HepG2 (cell line): ENCODE results near the gene NUP54. TPM values are rescaled to one million over a fixed set of nuclear protein-coding genes. Genes with fewer than 3 reads are reported as not detected.
A peak's percentile ranks its signal among the peaks of the same experiment; 100 is the strongest.

Experiments used
- ARID5B ChIP-seq: IDR thresholded peaks from 2 replicates; pipeline ENCODE4 v1.4.0; 2020; ENCODE audit warnings: mild to moderate bottlenecking, missing genetic modification reagents
- FOXA3 ChIP-seq: IDR thresholded peaks from 2 replicates; pipeline ENCODE4 v1.6.1; 2016; ENCODE audit warnings: missing genetic modification reagents, missing compliant biosample characterization
- FOXJ3 ChIP-seq: sonication (generic); formaldehyde crosslinking; IDR thresholded peaks from 2 replicates; pipeline ENCODE4 v1.4.0; 2020; ENCODE audit warnings: missing genetic modification reagents, mild to moderate bottlenecking, borderline replicate concordance
- FOXK1 ChIP-seq: sonication (generic); formaldehyde crosslinking; IDR thresholded peaks from 2 replicates; pipeline ENCODE4 v1.4.0; 2020; ENCODE audit warnings: low read depth, missing genetic modification reagents, borderline replicate concordance
- GATAD2A ChIP-seq: IDR thresholded peaks from 2 replicates; pipeline ENCODE4 v1.6.1; 2016
- KDM1A ChIP-seq: IDR thresholded peaks from 2 replicates; pipeline ENCODE4 v1.6.1; 2016; ENCODE audit warnings: missing compliant biosample characterization
- KMT2A ChIP-seq: sonication (generic); formaldehyde crosslinking; IDR thresholded peaks from 2 replicates; pipeline ENCODE4 v1.4.0; 2020; ENCODE audit warnings: missing genetic modification reagents
- NCOA5 ChIP-seq: sonication (generic); formaldehyde crosslinking; IDR thresholded peaks from 2 replicates; pipeline ENCODE4 v1.4.0; 2020; ENCODE audit warnings: missing genetic modification reagents
- SRSF4 ChIP-seq: fragments of 200-400 bp; formaldehyde crosslinking; IDR thresholded peaks from one replicate; pipeline ENCODE4 v1.6.1; 2018; ENCODE audit warnings: mild to moderate bottlenecking, low read depth, low read length, moderate library complexity; ENCODE audit not compliant: poor library complexity, severe bottlenecking
- ZNF264 ChIP-seq: sonication (generic); formaldehyde crosslinking; IDR thresholded peaks from 2 replicates; pipeline ENCODE4 v1.4.0; 2020; ENCODE audit warnings: missing genetic modification reagents
- ZSCAN29 ChIP-seq: sonication (generic); formaldehyde crosslinking; conservative IDR thresholded peaks from 2 replicates; pipeline ENCODE4 v1.4.0; 2020; ENCODE audit warnings: mild to moderate bottlenecking, missing genetic modification reagents
- polyA plus RNA-seq, 8 experiments: library from polyadenylated mRNA; depleted of rRNA in 3 of 8; stranded (reverse) in 7 of 8; unstranded in 1 of 8; fragments of >200 nt; fragmentation: Illumina TruSeq in 4 of 8; extraction: Trizol in 4 of 8; gene quantifications; 2 replicates each; pipeline versions ENCODE4 v1.2.1 to v1.2.3, GENCODE V29; 2011 to 2016; ENCODE audit warnings: low read depth in 4 of 8, missing spikeins in 1 of 8, mixed read lengths in 1 of 8; ENCODE audit not compliant: insufficient read depth in 1 of 8
- total RNA-seq, 5 experiments: library from RNA; depleted of rRNA; stranded (reverse); fragments of >200 nt; fragmentation: Illumina TruSeq; extraction: Trizol; gene quantifications; 2 replicates each; pipeline ENCODE4 v1.2.3, GENCODE V29; 2016; ENCODE audit warnings: low read depth in 1 of 5
- TF ChIP-seq, protein P1 (sequence below): sonication (generic); formaldehyde crosslinking; conservative IDR thresholded peaks from 2 replicates; pipeline ENCODE4 v1.8.0; 2022; ENCODE audit warnings: mild to moderate bottlenecking, moderate library complexity, missing genetic modification reagents
- TF ChIP-seq, protein P2 (sequence below): IDR thresholded peaks from 2 replicates; pipeline ENCODE4 v1.6.1; 2016; ENCODE audit warnings: low read depth, missing genetic modification reagents, missing compliant biosample characterization
- TF ChIP-seq, protein P3 (sequence below): sonication (generic); formaldehyde crosslinking; IDR thresholded peaks from 2 replicates; pipeline ENCODE4 v1.4.0; 2020; ENCODE audit warnings: missing genetic modification reagents, mild to moderate bottlenecking, borderline replicate concordance

Gene NUP54
- total and polyA plus RNA-seq, 2 of the 13 experiments (the other 11 are each of a cell fraction or from before 2014, with no cell fraction given): 36.1 to 69.3 TPM

DNA sequence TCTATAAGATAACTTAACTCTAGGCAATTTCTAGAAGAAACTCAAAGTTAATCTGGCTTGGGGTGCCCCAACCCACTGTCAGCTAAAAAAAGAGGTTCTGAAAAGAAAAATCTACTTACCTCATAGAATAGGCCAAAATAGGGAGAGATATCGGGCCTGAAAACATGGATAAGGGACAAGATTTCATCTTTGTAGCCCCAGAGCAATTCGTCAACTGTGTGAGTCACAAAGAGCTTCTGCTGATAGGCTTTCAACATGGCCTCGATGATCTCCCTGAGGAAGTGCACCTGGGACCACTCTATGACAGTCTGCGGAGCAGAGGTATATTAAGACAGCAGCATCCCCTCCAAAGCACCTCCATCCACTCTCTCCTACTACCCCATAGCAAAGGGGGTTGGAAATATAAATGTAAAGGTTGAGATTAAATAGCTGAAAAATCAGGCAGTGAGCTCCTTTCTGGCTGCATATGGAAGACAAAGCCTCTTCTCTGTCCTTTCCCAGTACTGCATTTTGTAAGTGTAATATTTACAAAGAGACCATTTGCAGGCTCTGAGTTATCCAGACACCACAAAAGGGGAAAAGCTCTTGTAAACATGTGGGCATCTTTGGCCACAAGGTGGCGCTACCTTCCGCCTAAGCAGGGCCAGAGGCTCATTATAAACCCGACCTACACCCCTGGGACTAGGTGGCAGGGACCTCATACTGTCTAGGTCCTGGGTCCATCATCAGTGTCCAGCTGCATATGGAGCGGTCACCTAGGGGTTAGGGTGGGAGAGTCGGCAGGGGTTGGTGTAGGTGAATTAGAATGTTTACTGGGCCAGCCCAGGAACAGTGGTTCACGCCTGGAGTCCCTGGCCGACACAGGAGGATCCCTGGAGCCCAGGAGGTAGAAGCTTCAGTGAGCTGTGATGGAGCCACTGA is 31.5 kb upstream of the NUP54 start (continued):
- TF ChIP-seq ARID5B: 0 out of 2 replicates have a peak, but pooled peaks have one; percentile 33
- TF ChIP-seq KDM1A (CRISPR knock-in tag): no peak
- no peak for TF ChIP-seq SRSF4
- TF ChIP-seq FOXJ3 (CRISPR knock-in tag): no peak
- peak; percentile 47; the same call in 1 of the 2 replicates for TF ChIP-seq FOXK1
- 0 out of 2 replicates have a peak, but pooled peaks have one; percentile 39 for TF ChIP-seq KMT2A (CRISPR knock-in tag)
- TF ChIP-seq, protein P1, sequence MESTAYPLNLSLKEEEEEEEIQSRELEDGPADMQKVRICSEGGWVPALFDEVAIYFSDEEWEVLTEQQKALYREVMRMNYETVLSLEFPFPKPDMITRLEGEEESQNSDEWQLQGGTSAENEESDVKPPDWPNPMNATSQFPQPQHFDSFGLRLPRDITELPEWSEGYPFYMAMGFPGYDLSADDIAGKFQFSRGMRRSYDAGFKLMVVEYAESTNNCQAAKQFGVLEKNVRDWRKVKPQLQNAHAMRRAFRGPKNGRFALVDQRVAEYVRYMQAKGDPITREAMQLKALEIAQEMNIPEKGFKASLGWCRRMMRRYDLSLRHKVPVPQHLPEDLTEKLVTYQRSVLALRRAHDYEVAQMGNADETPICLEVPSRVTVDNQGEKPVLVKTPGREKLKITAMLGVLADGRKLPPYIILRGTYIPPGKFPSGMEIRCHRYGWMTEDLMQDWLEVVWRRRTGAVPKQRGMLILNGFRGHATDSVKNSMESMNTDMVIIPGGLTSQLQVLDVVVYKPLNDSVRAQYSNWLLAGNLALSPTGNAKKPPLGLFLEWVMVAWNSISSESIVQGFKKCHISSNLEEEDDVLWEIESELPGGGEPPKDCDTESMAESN (CRISPR knock-in tag): no peak
- TF ChIP-seq ZNF264: no peak
- peak; percentile 61; the same call in 1 of the 2 replicates for TF ChIP-seq GATAD2A (CRISPR knock-in tag)
- TF ChIP-seq NCOA5 (CRISPR knock-in tag): no peak
- peak; percentile 90 for TF ChIP-seq FOXA3 (CRISPR knock-in tag)
- no peak for TF ChIP-seq ZSCAN29 (CRISPR knock-in tag)
- TF ChIP-seq, protein P2, sequence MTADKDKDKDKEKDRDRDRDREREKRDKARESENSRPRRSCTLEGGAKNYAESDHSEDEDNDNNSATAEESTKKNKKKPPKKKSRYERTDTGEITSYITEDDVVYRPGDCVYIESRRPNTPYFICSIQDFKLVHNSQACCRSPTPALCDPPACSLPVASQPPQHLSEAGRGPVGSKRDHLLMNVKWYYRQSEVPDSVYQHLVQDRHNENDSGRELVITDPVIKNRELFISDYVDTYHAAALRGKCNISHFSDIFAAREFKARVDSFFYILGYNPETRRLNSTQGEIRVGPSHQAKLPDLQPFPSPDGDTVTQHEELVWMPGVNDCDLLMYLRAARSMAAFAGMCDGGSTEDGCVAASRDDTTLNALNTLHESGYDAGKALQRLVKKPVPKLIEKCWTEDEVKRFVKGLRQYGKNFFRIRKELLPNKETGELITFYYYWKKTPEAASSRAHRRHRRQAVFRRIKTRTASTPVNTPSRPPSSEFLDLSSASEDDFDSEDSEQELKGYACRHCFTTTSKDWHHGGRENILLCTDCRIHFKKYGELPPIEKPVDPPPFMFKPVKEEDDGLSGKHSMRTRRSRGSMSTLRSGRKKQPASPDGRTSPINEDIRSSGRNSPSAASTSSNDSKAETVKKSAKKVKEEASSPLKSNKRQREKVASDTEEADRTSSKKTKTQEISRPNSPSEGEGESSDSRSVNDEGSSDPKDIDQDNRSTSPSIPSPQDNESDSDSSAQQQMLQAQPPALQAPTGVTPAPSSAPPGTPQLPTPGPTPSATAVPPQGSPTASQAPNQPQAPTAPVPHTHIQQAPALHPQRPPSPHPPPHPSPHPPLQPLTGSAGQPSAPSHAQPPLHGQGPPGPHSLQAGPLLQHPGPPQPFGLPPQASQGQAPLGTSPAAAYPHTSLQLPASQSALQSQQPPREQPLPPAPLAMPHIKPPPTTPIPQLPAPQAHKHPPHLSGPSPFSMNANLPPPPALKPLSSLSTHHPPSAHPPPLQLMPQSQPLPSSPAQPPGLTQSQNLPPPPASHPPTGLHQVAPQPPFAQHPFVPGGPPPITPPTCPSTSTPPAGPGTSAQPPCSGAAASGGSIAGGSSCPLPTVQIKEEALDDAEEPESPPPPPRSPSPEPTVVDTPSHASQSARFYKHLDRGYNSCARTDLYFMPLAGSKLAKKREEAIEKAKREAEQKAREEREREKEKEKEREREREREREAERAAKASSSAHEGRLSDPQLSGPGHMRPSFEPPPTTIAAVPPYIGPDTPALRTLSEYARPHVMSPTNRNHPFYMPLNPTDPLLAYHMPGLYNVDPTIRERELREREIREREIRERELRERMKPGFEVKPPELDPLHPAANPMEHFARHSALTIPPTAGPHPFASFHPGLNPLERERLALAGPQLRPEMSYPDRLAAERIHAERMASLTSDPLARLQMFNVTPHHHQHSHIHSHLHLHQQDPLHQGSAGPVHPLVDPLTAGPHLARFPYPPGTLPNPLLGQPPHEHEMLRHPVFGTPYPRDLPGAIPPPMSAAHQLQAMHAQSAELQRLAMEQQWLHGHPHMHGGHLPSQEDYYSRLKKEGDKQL (CRISPR knock-in tag): no peak
- TF ChIP-seq, protein P3, sequence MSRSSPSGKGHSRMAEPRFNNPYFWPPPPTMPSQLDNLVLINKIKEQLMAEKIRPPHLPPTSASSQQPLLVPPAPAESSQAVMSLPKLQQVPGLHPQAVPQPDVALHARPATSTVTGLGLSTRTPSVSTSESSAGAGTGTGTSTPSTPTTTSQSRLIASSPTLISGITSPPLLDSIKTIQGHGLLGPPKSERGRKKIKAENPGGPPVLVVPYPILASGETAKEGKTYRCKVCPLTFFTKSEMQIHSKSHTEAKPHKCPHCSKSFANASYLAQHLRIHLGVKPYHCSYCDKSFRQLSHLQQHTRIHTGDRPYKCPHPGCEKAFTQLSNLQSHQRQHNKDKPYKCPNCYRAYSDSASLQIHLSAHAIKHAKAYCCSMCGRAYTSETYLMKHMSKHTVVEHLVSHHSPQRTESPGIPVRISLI (CRISPR knock-in tag): no peak
